ENCODE results near the gene MYO1B. TPM values are rescaled to one million over a fixed set of nuclear protein-coding genes. Genes with fewer than 3 reads are reported as not detected.

The MYO1B gene
- polyA plus RNA-seq, 3 donors, result 0.01 TPM; not detected in 2

GRCh38 chr2:191351921-191352320 is 106.7 kb downstream of the MYO1B start:
- H3K4me3 Mint-ChIP-seq, result no peak overlapping the region
- H3K4me3 ChIP-seq (replicated peaks in 1 of 3; ENCODE audit: low read depth in 2 of 3, low read length in 3 of 3), result no peak overlapping the region
- no peaks in the 10 kb centered on the region for H3K27me3 Mint-ChIP-seq (ENCODE audit: low read depth in 3 of 3)
- peaks cover 0 to 3% (median 0%) of the 10 kb centered on the region in 7 donors for H3K9me3 Mint-ChIP-seq
- H3K79me2 ChIP-seq (ENCODE audit: insufficient read depth, low read length), result no peaks in the 10 kb centered on the region
- TF ChIP-seq, protein P1, sequence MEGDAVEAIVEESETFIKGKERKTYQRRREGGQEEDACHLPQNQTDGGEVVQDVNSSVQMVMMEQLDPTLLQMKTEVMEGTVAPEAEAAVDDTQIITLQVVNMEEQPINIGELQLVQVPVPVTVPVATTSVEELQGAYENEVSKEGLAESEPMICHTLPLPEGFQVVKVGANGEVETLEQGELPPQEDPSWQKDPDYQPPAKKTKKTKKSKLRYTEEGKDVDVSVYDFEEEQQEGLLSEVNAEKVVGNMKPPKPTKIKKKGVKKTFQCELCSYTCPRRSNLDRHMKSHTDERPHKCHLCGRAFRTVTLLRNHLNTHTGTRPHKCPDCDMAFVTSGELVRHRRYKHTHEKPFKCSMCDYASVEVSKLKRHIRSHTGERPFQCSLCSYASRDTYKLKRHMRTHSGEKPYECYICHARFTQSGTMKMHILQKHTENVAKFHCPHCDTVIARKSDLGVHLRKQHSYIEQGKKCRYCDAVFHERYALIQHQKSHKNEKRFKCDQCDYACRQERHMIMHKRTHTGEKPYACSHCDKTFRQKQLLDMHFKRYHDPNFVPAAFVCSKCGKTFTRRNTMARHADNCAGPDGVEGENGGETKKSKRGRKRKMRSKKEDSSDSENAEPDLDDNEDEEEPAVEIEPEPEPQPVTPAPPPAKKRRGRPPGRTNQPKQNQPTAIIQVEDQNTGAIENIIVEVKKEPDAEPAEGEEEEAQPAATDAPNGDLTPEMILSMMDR (IDR thresholded peaks at IDR 0.05), result no peak
- H2AFZ ChIP-seq (ENCODE audit: insufficient read depth, low read depth, low read length, poor library complexity, severe bottlenecking), result no peak overlapping the region
- H3K36me3 Mint-ChIP-seq, result no peaks in the 10 kb centered on the region
- intact Hi-C loops (cut with micrococcal nuclease), result no loop called here
- no peak overlapping the region for H3K4me2 ChIP-seq (replicated peaks; ENCODE audit: extremely low read depth, low read length, poor library complexity, severe bottlenecking)
- no peak overlapping the region for H3K27ac Mint-ChIP-seq
- no peaks in the 10 kb centered on the region for H3K4me1 ChIP-seq (ENCODE audit: control insufficient read depth in 1 of 2, insufficient read depth in 2 of 2, low read length in 2 of 2)
- H3K27me3 ChIP-seq (ENCODE audit: control insufficient read depth in 2 of 2, insufficient read depth in 2 of 2, low read length in 2 of 2), result no peaks in the 10 kb centered on the region
- no peak overlapping the region for H3K27ac ChIP-seq (ENCODE audit: low read depth in 1 of 2, low read length in 2 of 2)
- no peaks in the 10 kb centered on the region for H3K4me1 Mint-ChIP-seq
- no CpG with 5 or more reads among the region's 2 CpGs for WGBS (ENCODE audit: insufficient coverage)
- H3K36me3 ChIP-seq (replicated peaks in 1 of 2; ENCODE audit: control insufficient read depth in 1 of 2, insufficient read depth in 2 of 2, low read length in 2 of 2), result no peaks in the 10 kb centered on the region
- no peaks in the 10 kb centered on the region for H4K20me1 ChIP-seq (ENCODE audit: insufficient read depth, low read length)
- DNase-seq, result no peak
- H3K9ac ChIP-seq (ENCODE audit: insufficient read depth, low read length, poor library complexity, severe bottlenecking), result no peak overlapping the region
- H3K9me3 ChIP-seq (replicated peaks in 1 of 2; ENCODE audit: control insufficient read depth in 1 of 2, insufficient read depth in 1 of 2, low read length in 2 of 2), result no peaks in the 10 kb centered on the region

- H3K9me3 Mint-ChIP-seq, result peaks cover 0 to 3% (median 0%) of the 10 kb centered on the region in 7 donors
- Histone ChIP-seq H3K27me3 (ENCODE audit: control insufficient read depth in 2 of 2, insufficient read depth in 2 of 2, low read length in 2 of 2) (no peaks in the 10 kb centered on the region), H3K9ac (ENCODE audit: insufficient read depth, low read length, poor library complexity, severe bottlenecking) (no peak overlapping the region), H3K79me2 (ENCODE audit: insufficient read depth, low read length) (no peaks in the 10 kb centered on the region), H3K27ac (ENCODE audit: low read depth in 1 of 2, low read length in 2 of 2) (no peak overlapping the region), H3K4me3 (replicated peaks in 1 of 3; ENCODE audit: low read depth in 2 of 3, low read length in 3 of 3) (no peak overlapping the region), H3K4me2 (replicated peaks; ENCODE audit: extremely low read depth, low read length, poor library complexity, severe bottlenecking) (no peak overlapping the region), H4K20me1 (ENCODE audit: insufficient read depth, low read length) (no peaks in the 10 kb centered on the region), H3K4me1 (ENCODE audit: control insufficient read depth in 1 of 2, insufficient read depth in 2 of 2, low read length in 2 of 2) (no peaks in the 10 kb centered on the region), H2AFZ (ENCODE audit: insufficient read depth, low read depth, low read length, poor library complexity, severe bottlenecking) (no peak overlapping the region), H3K9me3 (replicated peaks in 1 of 2; ENCODE audit: control insufficient read depth in 1 of 2, insufficient read depth in 1 of 2, low read length in 2 of 2) (no peaks in the 10 kb centered on the region), H3K36me3 (replicated peaks in 1 of 2; ENCODE audit: control insufficient read depth in 1 of 2, insufficient read depth in 2 of 2, low read length in 2 of 2) (no peaks in the 10 kb centered on the region)
- no peaks in the 10 kb centered on the region for H3K4me1 Mint-ChIP-seq
- intact Hi-C loops (cut with micrococcal nuclease), result no loop called here
- DNase-seq, result no peak
- no peaks in the 10 kb centered on the region for H3K36me3 Mint-ChIP-seq
- no peaks in the 10 kb centered on the region for H3K27me3 Mint-ChIP-seq (ENCODE audit: low read depth in 3 of 3)
- H3K4me3 Mint-ChIP-seq, result no peak overlapping the region
- 88% methylated on average over 1 of the region's 2 CpGs for WGBS (ENCODE audit: insufficient coverage)
- TF ChIP-seq, protein P1 (IDR thresholded peaks at IDR 0.05), result no peak
- no peak overlapping the region for H3K27ac Mint-ChIP-seq
Measured at GRCh38 chr2:191352536-191352935, 107.3 kb downstream of the MYO1B start.

All from CD14-positive monocyte (primary cell).